HEK293T (cell line): ENCODE results near the gene GLTP.

Experiments used
- FOXM1 ChIP-seq: fragments of 450-650 bp; IDR thresholded peaks from 2 replicates; pipeline ENCODE4 v1.6.1; 2017; ENCODE audit warnings: mild to moderate bottlenecking, borderline replicate concordance
- SUZ12 ChIP-seq: fragments of 450-650 bp; IDR thresholded peaks from 2 replicates; pipeline ENCODE4 v1.6.1; 2016; ENCODE audit warnings: mild to moderate bottlenecking
- TF ChIP-seq, protein P1 (sequence below): fragments of 450-650 bp; IDR thresholded peaks from 2 replicates; pipeline ENCODE4 v1.6.1; 2016

DNA sequence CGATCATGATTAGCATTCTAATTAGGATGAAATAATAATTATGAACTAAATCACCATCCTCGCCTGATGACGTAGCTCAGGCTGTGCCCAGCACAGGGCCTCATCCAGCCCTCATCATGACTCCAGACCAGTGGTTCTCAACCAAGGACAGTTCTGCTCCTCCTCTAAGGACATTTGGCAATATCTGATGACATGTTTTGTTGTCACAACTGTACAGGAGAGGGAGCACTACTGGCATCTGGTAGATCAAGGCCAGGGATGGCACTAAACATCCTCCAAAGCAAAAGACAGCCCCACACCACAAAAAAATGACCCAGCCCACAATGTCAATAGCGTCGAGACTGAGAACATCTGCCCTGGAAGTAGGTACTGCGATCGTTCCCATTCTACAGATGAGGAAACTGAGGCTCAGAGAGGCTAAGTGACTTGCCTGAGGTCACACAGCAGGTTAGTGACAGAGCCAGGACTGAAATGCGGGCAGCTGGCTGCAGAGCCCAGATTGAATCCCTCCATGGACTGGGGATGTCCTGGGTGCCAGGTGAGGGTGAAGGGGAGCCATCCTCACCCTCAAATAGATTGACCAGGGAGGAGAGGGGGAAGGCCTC, 62.6 kb downstream of the GLTP start:
- no peak for TF ChIP-seq SUZ12
- TF ChIP-seq FOXM1 = no peak
- TF ChIP-seq, protein P1, sequence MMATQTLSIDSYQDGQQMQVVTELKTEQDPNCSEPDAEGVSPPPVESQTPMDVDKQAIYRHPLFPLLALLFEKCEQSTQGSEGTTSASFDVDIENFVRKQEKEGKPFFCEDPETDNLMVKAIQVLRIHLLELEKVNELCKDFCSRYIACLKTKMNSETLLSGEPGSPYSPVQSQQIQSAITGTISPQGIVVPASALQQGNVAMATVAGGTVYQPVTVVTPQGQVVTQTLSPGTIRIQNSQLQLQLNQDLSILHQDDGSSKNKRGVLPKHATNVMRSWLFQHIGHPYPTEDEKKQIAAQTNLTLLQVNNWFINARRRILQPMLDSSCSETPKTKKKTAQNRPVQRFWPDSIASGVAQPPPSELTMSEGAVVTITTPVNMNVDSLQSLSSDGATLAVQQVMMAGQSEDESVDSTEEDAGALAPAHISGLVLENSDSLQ = no peak
